Measurements from ENCODE around the gene CACNA1H. TPM values are rescaled to one million over a fixed set of nuclear protein-coding genes. Genes with fewer than 3 reads are reported as not detected.

Gene CACNA1H
- total RNA-seq, 1 experiment from 2014 or later: 19.7 TPM

DNA sequence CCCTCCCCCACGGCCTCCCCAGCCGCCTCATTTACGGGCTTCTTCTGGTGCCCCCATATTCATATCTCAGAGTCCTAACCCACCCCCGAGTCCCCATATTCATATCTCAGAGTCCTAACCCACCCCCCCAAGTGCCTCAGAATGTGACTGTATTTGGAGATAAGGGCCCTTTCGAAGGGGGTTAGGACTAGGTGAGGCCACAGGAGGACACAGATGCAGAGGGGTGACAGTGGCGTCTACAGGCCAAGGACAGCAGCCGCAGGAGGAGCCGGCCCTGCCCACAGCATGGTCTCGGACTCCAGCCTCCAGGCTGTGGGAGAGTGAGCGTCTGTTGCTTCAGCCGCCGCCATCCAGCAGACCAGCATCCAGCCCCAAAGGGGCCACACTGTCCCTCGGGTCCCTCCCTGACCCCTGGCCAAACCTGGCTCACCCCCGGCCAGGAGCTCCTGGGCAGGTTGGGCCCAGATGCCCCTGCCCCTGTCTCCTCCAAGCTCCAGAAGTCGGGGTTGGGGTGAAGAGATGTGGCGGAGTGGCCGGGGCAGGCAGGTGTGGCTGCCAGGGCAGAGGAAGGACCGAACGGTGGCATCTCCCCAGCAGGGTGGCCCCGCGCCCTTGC, 25.5 kb downstream of the CACNA1H start:
- Histone ChIP-seq H3K4me3 (ENCODE audit: low read depth, low read length, poor library complexity, severe bottlenecking) (no peak overlapping the region), H3K36me3 (ENCODE audit: insufficient read depth, low read length, poor library complexity, severe bottlenecking) (no peaks in the 10 kb centered on the region), H3K4me1 (ENCODE audit: insufficient read depth, low read length, poor library complexity, severe bottlenecking) (peaks cover 5% of the 10 kb centered on the region), H3K9me3 (ENCODE audit: low read depth, low read length, poor library complexity, severe bottlenecking) (no peaks in the 10 kb centered on the region), H3K27me3 (replicated peaks; ENCODE audit: insufficient read depth, low read depth, low read length, poor library complexity) (no peaks in the 10 kb centered on the region), H3K27ac (ENCODE audit: low read depth, low read length, poor library complexity, severe bottlenecking) (no peak overlapping the region)
- TF ChIP-seq EZH2 (IDR thresholded peaks at IDR 0.05; ENCODE audit: borderline replicate concordance, low read depth, low read length, poor library complexity, severe bottlenecking): no peak
- TF ChIP-seq, protein P1, sequence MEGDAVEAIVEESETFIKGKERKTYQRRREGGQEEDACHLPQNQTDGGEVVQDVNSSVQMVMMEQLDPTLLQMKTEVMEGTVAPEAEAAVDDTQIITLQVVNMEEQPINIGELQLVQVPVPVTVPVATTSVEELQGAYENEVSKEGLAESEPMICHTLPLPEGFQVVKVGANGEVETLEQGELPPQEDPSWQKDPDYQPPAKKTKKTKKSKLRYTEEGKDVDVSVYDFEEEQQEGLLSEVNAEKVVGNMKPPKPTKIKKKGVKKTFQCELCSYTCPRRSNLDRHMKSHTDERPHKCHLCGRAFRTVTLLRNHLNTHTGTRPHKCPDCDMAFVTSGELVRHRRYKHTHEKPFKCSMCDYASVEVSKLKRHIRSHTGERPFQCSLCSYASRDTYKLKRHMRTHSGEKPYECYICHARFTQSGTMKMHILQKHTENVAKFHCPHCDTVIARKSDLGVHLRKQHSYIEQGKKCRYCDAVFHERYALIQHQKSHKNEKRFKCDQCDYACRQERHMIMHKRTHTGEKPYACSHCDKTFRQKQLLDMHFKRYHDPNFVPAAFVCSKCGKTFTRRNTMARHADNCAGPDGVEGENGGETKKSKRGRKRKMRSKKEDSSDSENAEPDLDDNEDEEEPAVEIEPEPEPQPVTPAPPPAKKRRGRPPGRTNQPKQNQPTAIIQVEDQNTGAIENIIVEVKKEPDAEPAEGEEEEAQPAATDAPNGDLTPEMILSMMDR (conservative IDR thresholded peaks at IDR 0.05; ENCODE audit: low read depth, low read length): no peak
- CTCF ChIA-PET: no interaction called here
- no TSS peak for BruUV-seq (replicated peaks)
- POLR2A ChIA-PET (ENCODE audit: low non-redundant PET): no interaction called here
- intact Hi-C loops (cut with micrococcal nuclease; ENCODE audit: unreplicated experiment): no loop called here
- DNase-seq (ENCODE audit: low spot score): no peak

- ChIA-PET CTCF (no interaction called here), POLR2A (ENCODE audit: low non-redundant PET) (no interaction called here)
- no peak overlapping the region for H3K27ac ChIP-seq (ENCODE audit: low read depth, low read length, poor library complexity, severe bottlenecking)
- intact Hi-C loops (cut with micrococcal nuclease; ENCODE audit: unreplicated experiment): no loop called here
- H3K4me3 ChIP-seq (ENCODE audit: low read depth, low read length, poor library complexity, severe bottlenecking): no peak overlapping the region
- BruUV-seq (replicated peaks): no TSS peak
- H3K4me1 ChIP-seq (ENCODE audit: insufficient read depth, low read length, poor library complexity, severe bottlenecking): no peaks in the 10 kb centered on the region
- no peaks in the 10 kb centered on the region for H3K9me3 ChIP-seq (ENCODE audit: low read depth, low read length, poor library complexity, severe bottlenecking)
- TF ChIP-seq, protein P1 (conservative IDR thresholded peaks at IDR 0.05; ENCODE audit: low read depth, low read length): no peak
- TF ChIP-seq EZH2 (IDR thresholded peaks at IDR 0.05; ENCODE audit: borderline replicate concordance, low read depth, low read length, poor library complexity, severe bottlenecking): no peak
- DNase-seq (ENCODE audit: low spot score): no peak
- no peaks in the 10 kb centered on the region for H3K36me3 ChIP-seq (ENCODE audit: insufficient read depth, low read length, poor library complexity, severe bottlenecking)
- no peaks in the 10 kb centered on the region for H3K27me3 ChIP-seq (replicated peaks; ENCODE audit: insufficient read depth, low read depth, low read length, poor library complexity)
Observed at GRCh38 chr16:1180549-1181403, 27.9 kb downstream of the CACNA1H start.

GRCh38 chr16:1181404-1182315, 28.8 kb downstream of the CACNA1H start:
- H3K4me3 ChIP-seq (ENCODE audit: low read depth, low read length, poor library complexity, severe bottlenecking): no peak overlapping the region
- CTCF ChIA-PET: no interaction called here
- no TSS peak for BruUV-seq (replicated peaks)

More at GRCh38 chr16:1181404-1182315, 28.8 kb downstream of the CACNA1H start:
- DNase-seq (ENCODE audit: low spot score): no peak
- Histone ChIP-seq H3K27ac (ENCODE audit: low read depth, low read length, poor library complexity, severe bottlenecking) (no peak overlapping the region), H3K27me3 (replicated peaks; ENCODE audit: insufficient read depth, low read depth, low read length, poor library complexity) (no peaks in the 10 kb centered on the region), H3K9me3 (ENCODE audit: low read depth, low read length, poor library complexity, severe bottlenecking) (no peaks in the 10 kb centered on the region), H3K4me1 (ENCODE audit: insufficient read depth, low read length, poor library complexity, severe bottlenecking) (no peaks in the 10 kb centered on the region), H3K36me3 (ENCODE audit: insufficient read depth, low read length, poor library complexity, severe bottlenecking) (no peaks in the 10 kb centered on the region)
- intact Hi-C loops (cut with micrococcal nuclease; ENCODE audit: unreplicated experiment): no loop called here
- POLR2A ChIA-PET (ENCODE audit: low non-redundant PET): no interaction called here
- TF ChIP-seq, protein P1 (conservative IDR thresholded peaks at IDR 0.05; ENCODE audit: low read depth, low read length): peak; percentile 55
- TF ChIP-seq EZH2 (IDR thresholded peaks at IDR 0.05; ENCODE audit: borderline replicate concordance, low read depth, low read length, poor library complexity, severe bottlenecking): no peak

Measured in A673 (cell line).